B cell (primary cell): ENCODE results near the gene PNKP. TPM values are rescaled to one million over a fixed set of nuclear protein-coding genes. Genes with fewer than 3 reads are reported as not detected.

Experiments used
- ATAC-seq: fragments of 200-7000 bp; cut with Tn5 transposase; one replicate; pipeline ENCODE4 v1.10.0; 2021; ENCODE audit warnings: low read depth, mild to moderate bottlenecking, moderate number of reproducible peaks, moderate library complexity
- CTCF ChIA-PET: fragments of 350-600 bp; sonication (Branson Sonifier 250); formaldehyde crosslinking; loops from one replicate; lab custom pipeline; 2021; ENCODE audit warnings: antibody characterized with exemption, inconsistent platforms; lab: Charles Lee
- POLR2A ChIA-PET: fragments of 350-600 bp; sonication (Branson Sonifier 250); formaldehyde crosslinking; loops from one replicate; lab custom pipeline; 2021; ENCODE audit warnings: antibody characterized with exemption; lab: Charles Lee
- DNase-seq: peaks from one replicate; pipeline ENCODE4 v3.0.0; 2013
- H2AFZ ChIP-seq: 2 replicates; pipeline ENCODE4 v1.6.1; 2012; ENCODE audit warnings: mild to moderate bottlenecking, low read depth, low read length; ENCODE audit not compliant: insufficient read depth, poor library complexity, severe bottlenecking
- H3K27ac ChIP-seq, 2 donors: 1 replicate in 1 of 2; 2 replicates in 1 of 2; pipeline ENCODE4 v1.5.1; 2012 to 2013; ENCODE audit warnings: low read length in 2 of 2, mild to moderate bottlenecking in 2 of 2, moderate library complexity in 1 of 2
- H3K27me3 ChIP-seq, 4 experiments: fragments of 200-600 bp in 1 of 4; sonication (generic) in 1 of 4; replicated peaks in 1 of 4; 1 replicate in 2 of 4; 2 replicates in 2 of 4; pipeline versions ENCODE4 v1.6.1 to v1.7.0; 2013 to 2016; ENCODE audit warnings: low read length in 3 of 4, mild to moderate bottlenecking in 2 of 4, mixed read lengths in 1 of 4, moderate library complexity in 1 of 4; ENCODE audit not compliant: insufficient read depth in 4 of 4, control insufficient read depth in 3 of 4; ENCODE audit errors: control extremely low read depth in 1 of 4
- H3K36me3 ChIP-seq, 2 experiments: replicated peaks in 1 of 2; 1 replicate in 1 of 2; 2 replicates in 1 of 2; pipeline versions ENCODE4 v1.6.1 to v1.7.1; 2013; ENCODE audit warnings: low read length in 1 of 2; ENCODE audit not compliant: insufficient read depth in 2 of 2, control insufficient read depth in 1 of 2; ENCODE audit errors: control extremely low read depth in 1 of 2, extremely low read depth in 1 of 2
- H3K4me1 ChIP-seq, 2 donors: fragments of 200-600 bp in 1 of 2; sonication (generic) in 1 of 2; 1 replicate in 1 of 2; 2 replicates in 1 of 2; pipeline versions ENCODE4 v1.5.1 to v1.6.1; 2013 to 2017; ENCODE audit warnings: low read length in 2 of 2; ENCODE audit not compliant: control insufficient read depth in 2 of 2, insufficient read depth in 2 of 2
- H3K4me2 ChIP-seq: replicated peaks from 2 replicates; pipeline ENCODE3; 2012; ENCODE audit warnings: mild to moderate bottlenecking, low read depth, low read length; ENCODE audit not compliant: poor library complexity, severe bottlenecking
- H3K4me3 ChIP-seq, 5 experiments: fragments of 200-600 bp in 1 of 5; sonication (generic) in 1 of 5; 1 replicate in 3 of 5; 2 replicates in 2 of 5; pipeline versions ENCODE4 v1.5.1 to v1.7.0; 2011 to 2016; ENCODE audit warnings: low read length in 4 of 5, mild to moderate bottlenecking in 4 of 5, low read depth in 2 of 5, control low read depth in 1 of 5, moderate library complexity in 1 of 5; ENCODE audit not compliant: insufficient read depth in 1 of 5; ENCODE audit errors: control extremely low read depth in 1 of 5, extremely low read depth in 1 of 5
- H3K79me2 ChIP-seq: fragments of 200-600 bp; sonication (generic); one replicate; pipeline ENCODE4 v1.6.0; 2016; ENCODE audit warnings: low read length; ENCODE audit not compliant: control insufficient read depth, insufficient read depth
- H3K9ac ChIP-seq: fragments of 200-600 bp; sonication (generic); 2 replicates; pipeline ENCODE4 v1.6.1; 2017; ENCODE audit warnings: mild to moderate bottlenecking, low read length, moderate library complexity
- H3K9me3 ChIP-seq, 3 donors: one replicate each; pipeline versions ENCODE4 v1.6.1 to v1.7.1; 2013; ENCODE audit warnings: low read length in 2 of 3; ENCODE audit not compliant: control insufficient read depth in 2 of 3, insufficient read depth in 1 of 3; ENCODE audit errors: control extremely low read depth in 1 of 3
- H4K20me1 ChIP-seq: 2 replicates; pipeline ENCODE4 v1.6.0; 2012; ENCODE audit warnings: mild to moderate bottlenecking, low read length; ENCODE audit not compliant: insufficient read depth, control insufficient read depth, poor library complexity, severe bottlenecking
- H3K27ac Mint-ChIP-seq: one replicate; pipeline ENCODE4 v1.8.0; 2021; ENCODE audit warnings: mixed read lengths
- H3K27me3 Mint-ChIP-seq: one replicate; pipeline ENCODE4 v1.8.0; 2021; ENCODE audit warnings: mixed read lengths
- H3K4me1 Mint-ChIP-seq: one replicate; pipeline ENCODE4 v1.8.0; 2021; ENCODE audit warnings: mixed read lengths
- H3K4me3 Mint-ChIP-seq: one replicate; pipeline ENCODE4 v1.8.0; 2021; ENCODE audit warnings: mixed read lengths
- H3K9me3 Mint-ChIP-seq: one replicate; pipeline ENCODE4 v1.8.0; 2022; ENCODE audit warnings: mixed read lengths; ENCODE audit not compliant: insufficient read depth
- CTCF ChIP-seq: fragments of 200-600 bp; IDR thresholded peaks from one replicate; pipeline ENCODE4 v1.8.0; 2022; ENCODE audit warnings: antibody characterized with exemption, mild to moderate bottlenecking
- EZH2 ChIP-seq: IDR thresholded peaks from 2 replicates; pipeline ENCODE4 v1.6.1; 2012; ENCODE audit warnings: borderline replicate concordance, low read depth, mild to moderate bottlenecking, moderate library complexity, low read length; ENCODE audit not compliant: insufficient read depth, poor library complexity, severe bottlenecking
- WGBS: methylation state at CpG from one replicate; pipeline ENCODE4 v1.1.5; 2013; ENCODE audit warnings: missing lambda C conversion rate; ENCODE audit not compliant: insufficient coverage; 5-methylcytosine and 5-hydroxymethylcytosine counted together
- intact Hi-C: fragments of 100-400 bp; cut with micrococcal nuclease; formaldehyde crosslinking; loops from one replicate; pipeline ENCODE4 v1.10.0; 2022
- polyA plus RNA-seq: library from polyadenylated mRNA; depleted of rRNA; stranded (reverse); fragments of >200 nt; gene quantifications from 2 replicates; pipeline ENCODE4 v1.2.3, GENCODE V29; 2012
- total RNA-seq, 2 donors: library from RNA; stranded (reverse); fragments of 120-200 nt in 1 of 2; gene quantifications; 1 replicate in 1 of 2; 2 replicates in 1 of 2; pipeline versions ENCODE4 v1.2.3 to v1.2.4, GENCODE V29; 2013 to 2022

The PNKP gene
- total and polyA plus RNA-seq, 2 donors (not counting 1 experiment from before 2014, with no cell fraction given) = 173 to 274 TPM

GRCh38 chr19:49830766-49831165, 36.6 kb downstream of the PNKP start:
- no peak overlapping the region for H3K4me3 ChIP-seq
- no peak for ATAC-seq
- H3K9ac ChIP-seq = no peak overlapping the region
- H3K36me3 ChIP-seq = peaks cover 0 to 89% of the 10 kb centered on the region in 2 experiments
- no peaks in the 10 kb centered on the region for H3K27me3 Mint-ChIP-seq
- no peak overlapping the region for H2AFZ ChIP-seq
- H3K4me1 Mint-ChIP-seq = no peaks in the 10 kb centered on the region
- H3K4me3 Mint-ChIP-seq = no peak overlapping the region
- intact Hi-C loops = no loop called here
- 83% methylated on average over 7 of the region's 12 CpGs for WGBS
- DNase-seq = no peak
- H3K27me3 ChIP-seq = no peaks in the 10 kb centered on the region
- TF ChIP-seq CTCF (no peak), EZH2 (no peak)
- no peaks in the 10 kb centered on the region for H3K4me1 ChIP-seq
- peaks cover 0 to 2% (median 0%) of the 10 kb centered on the region in 3 donors for H3K9me3 ChIP-seq
- H3K9me3 Mint-ChIP-seq = no peaks in the 10 kb centered on the region
- H3K27ac ChIP-seq = no peak overlapping the region
- H3K79me2 ChIP-seq = peaks cover 48% of the 10 kb centered on the region
- peak overlapping the region; percentile 10 for H3K27ac Mint-ChIP-seq
- ChIA-PET POLR2A (no interaction called here), CTCF (interaction anchor here (1.1 kb wide), 1 partner anchor 14 kb away, joined by 3 read pairs; no protein-coding TSS in a partner anchor)
- peaks cover 58% of the 10 kb centered on the region for H4K20me1 ChIP-seq
- H3K4me2 ChIP-seq = no peak overlapping the region

DNA sequence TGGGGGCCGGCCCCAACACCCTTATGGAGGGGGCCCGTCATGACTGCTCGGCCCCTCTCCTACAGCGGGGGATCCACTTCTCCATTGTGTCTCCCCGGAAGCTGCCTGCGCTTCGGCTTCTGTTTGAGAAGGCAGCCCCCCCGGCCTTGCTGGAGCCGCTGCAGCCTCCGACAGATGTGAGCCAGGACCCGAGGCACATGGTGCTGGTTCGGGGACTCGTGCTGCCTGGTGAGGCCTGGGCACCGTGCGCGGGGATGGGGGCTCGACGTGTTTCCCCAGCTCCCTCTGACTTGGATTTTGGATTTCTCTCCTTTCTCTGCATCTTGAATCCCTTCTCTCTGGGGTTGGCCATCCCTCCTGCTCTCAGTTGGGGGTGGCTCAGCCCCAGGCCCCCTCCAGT, 37.7 kb downstream of the PNKP start:
- H2AFZ ChIP-seq = no peak overlapping the region
- H4K20me1 ChIP-seq = peaks cover 68% of the 10 kb centered on the region
- H3K27ac ChIP-seq = no peak overlapping the region
- no peak overlapping the region for H3K4me2 ChIP-seq
- 93% methylated on average over 17 of the region's 18 CpGs for WGBS
- no peak overlapping the region for H3K27ac Mint-ChIP-seq
- H3K79me2 ChIP-seq = peaks cover 58% of the 10 kb centered on the region
- H3K4me3 ChIP-seq = no peak overlapping the region
- no peaks in the 10 kb centered on the region for H3K4me1 ChIP-seq
- intact Hi-C loops = no loop called here
- DNase-seq (no peak), ATAC-seq (no peak)
- TF ChIP-seq CTCF (no peak), EZH2 (no peak)
- H3K27me3 ChIP-seq = no peaks in the 10 kb centered on the region
- ChIA-PET POLR2A (no interaction called here), CTCF (interaction anchor here (1.1 kb wide), 1 partner anchor 15 kb away, joined by 3 read pairs; no protein-coding TSS in a partner anchor)
- H3K9ac ChIP-seq = no peak overlapping the region
- no peaks in the 10 kb centered on the region for H3K9me3 Mint-ChIP-seq
- peaks cover 0 to 80% of the 10 kb centered on the region in 2 experiments for H3K36me3 ChIP-seq
- H3K9me3 ChIP-seq = peaks cover 0 to 2% (median 0%) of the 10 kb centered on the region in 3 donors
- H3K27me3 Mint-ChIP-seq = no peaks in the 10 kb centered on the region
- H3K4me3 Mint-ChIP-seq = no peak overlapping the region
- no peaks in the 10 kb centered on the region for H3K4me1 Mint-ChIP-seq
